K562 (cell line): ENCODE results near the gene YPEL3.

Experiments
- CREM ChIP-seq: IDR thresholded peaks from 2 replicates; pipeline ENCODE4 v1.6.1; 2014; ENCODE audit warnings: antibody characterized with exemption, low read depth
- GTF2F1 ChIP-seq: IDR thresholded peaks from 2 replicates; pipeline ENCODE4 v1.6.1; 2011; ENCODE audit warnings: low read depth, low read length, improper control_type of control experiment
- MTA3 ChIP-seq: fragments of 450-650 bp; formaldehyde crosslinking; IDR thresholded peaks from 2 replicates; pipeline ENCODE4 v1.6.1; 2017; ENCODE audit warnings: mild to moderate bottlenecking, borderline replicate concordance
- PRDM10 ChIP-seq: fragments of 450-650 bp; IDR thresholded peaks from 2 replicates; pipeline ENCODE4 v1.6.1; 2018; ENCODE audit not compliant: partially characterized antibody
- TRIM25 ChIP-seq: fragments of 450-650 bp; IDR thresholded peaks from 2 replicates; pipeline ENCODE4 v1.7.0; 2016; ENCODE audit warnings: borderline replicate concordance
- ZFP36 ChIP-seq: fragments of 150-350 bp; IDR thresholded peaks from 2 replicates; pipeline ENCODE4 v1.6.1; 2018; ENCODE audit warnings: low read length, low read depth; ENCODE audit not compliant: partially characterized antibody

DNA sequence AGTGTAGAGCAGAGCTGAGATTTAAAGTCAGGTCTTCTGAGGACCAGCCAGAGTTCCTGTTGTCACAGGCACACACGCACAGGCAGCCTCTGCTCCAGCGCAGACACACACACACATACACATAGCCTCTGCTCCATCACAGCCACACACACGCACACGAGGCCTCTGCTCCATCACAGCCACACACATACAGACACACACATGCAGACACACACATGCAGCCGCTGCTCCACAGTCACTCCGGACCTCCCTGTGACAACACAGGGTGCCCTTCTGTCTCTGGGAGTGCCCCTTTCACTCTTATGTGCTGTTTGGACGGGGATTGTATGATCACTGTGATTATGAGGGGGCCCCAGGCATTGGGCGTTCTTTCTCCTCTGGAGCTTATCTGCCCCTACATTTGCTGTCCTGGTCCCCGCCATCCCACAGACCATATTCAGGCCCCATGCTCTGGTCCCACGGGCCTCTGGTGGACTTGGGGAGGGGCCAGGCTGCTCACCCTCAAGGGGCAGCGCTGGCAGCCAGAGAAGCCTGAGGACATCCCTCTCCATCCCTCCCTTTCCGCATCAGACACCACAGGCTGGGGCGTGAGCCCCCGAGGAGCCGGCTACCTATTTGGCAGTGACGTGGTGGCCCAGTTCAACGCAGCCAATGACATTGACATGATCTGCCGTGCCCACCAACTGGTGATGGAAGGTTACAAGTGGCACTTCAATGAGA is 11.8 kb downstream of the YPEL3 start:
- TF ChIP-seq ZFP36, result no peak
- no peak for TF ChIP-seq CREM
- no peak for TF ChIP-seq MTA3
- TF ChIP-seq TRIM25, result no peak
- no peak for TF ChIP-seq PRDM10
- no peak for TF ChIP-seq GTF2F1
